HepG2 (cell line): ENCODE measurements around the gene TOP2A. TPM values are rescaled to one million over a fixed set of nuclear protein-coding genes. Genes with fewer than 3 reads are reported as not detected.
A peak's percentile ranks its signal among the peaks of the same experiment; 100 is the strongest.

Source experiments
- ATF5 ChIP-seq: sonication (generic); formaldehyde crosslinking; IDR thresholded peaks from 2 replicates; pipeline ENCODE4 v1.4.0; 2020; ENCODE audit warnings: mild to moderate bottlenecking, low read depth, missing genetic modification reagents
- CC2D1A ChIP-seq: sonication (generic); formaldehyde crosslinking; IDR thresholded peaks from 2 replicates; pipeline ENCODE4 v1.8.1; 2023; ENCODE audit warnings: mild to moderate bottlenecking, missing genetic modification reagents
- CREM ChIP-seq, 2 experiments: sonication (generic) in 1 of 2; formaldehyde crosslinking in 1 of 2; IDR thresholded peaks; 2 replicates each; pipeline versions ENCODE4 v1.4.0 to v1.6.1; 2016 to 2020; ENCODE audit warnings: antibody characterized with exemption in 1 of 2, mild to moderate bottlenecking in 1 of 2, missing genetic modification reagents in 1 of 2
- DMAP1 ChIP-seq: IDR thresholded peaks from 2 replicates; pipeline ENCODE4 v1.6.1; 2016
- GATAD2A ChIP-seq: IDR thresholded peaks from 2 replicates; pipeline ENCODE4 v1.6.1; 2016
- IKZF5 ChIP-seq: IDR thresholded peaks from 2 replicates; pipeline ENCODE4 v1.6.1; 2018; ENCODE audit warnings: missing genetic modification reagents, mild to moderate bottlenecking, missing compliant biosample characterization
- KLF16 ChIP-seq, 2 experiments: sonication (generic) in 1 of 2; formaldehyde crosslinking in 1 of 2; IDR thresholded peaks; 2 replicates each; pipeline versions ENCODE4 v1.6.1 to v1.8.0; 2016 to 2023; ENCODE audit warnings: missing genetic modification reagents in 2 of 2, missing compliant biosample characterization in 1 of 2
- NFE2 ChIP-seq: sonication (generic); formaldehyde crosslinking; IDR thresholded peaks from 2 replicates; pipeline ENCODE4 v1.4.0; 2020; ENCODE audit warnings: missing genetic modification reagents
- PCBP1 ChIP-seq: fragments of 200-400 bp; formaldehyde crosslinking; IDR thresholded peaks from 2 replicates; pipeline ENCODE4 v1.6.1; 2017; ENCODE audit warnings: mild to moderate bottlenecking, low read depth, low read length, borderline replicate concordance
- RAD21 ChIP-seq: fragments of 450-650 bp; formaldehyde crosslinking; IDR thresholded peaks from 2 replicates; pipeline ENCODE4 v1.5.0; 2020; ENCODE audit warnings: mild to moderate bottlenecking
- SAP130 ChIP-seq: IDR thresholded peaks from 2 replicates; pipeline ENCODE4 v1.6.1; 2016; ENCODE audit warnings: low read depth
- SIX1 ChIP-seq: sonication (generic); formaldehyde crosslinking; IDR thresholded peaks from 2 replicates; pipeline ENCODE4 v1.4.0; 2020; ENCODE audit warnings: missing genetic modification reagents, borderline replicate concordance
- STAG1 ChIP-seq: sonication (generic); formaldehyde crosslinking; IDR thresholded peaks from 2 replicates; pipeline ENCODE4 v1.4.0; 2020; ENCODE audit warnings: missing genetic modification reagents
- TAF1 ChIP-seq: sonication (generic); formaldehyde crosslinking; IDR thresholded peaks from 2 replicates; pipeline ENCODE4 v1.4.0; 2020; ENCODE audit warnings: missing genetic modification reagents
- USF2 ChIP-seq, 2 experiments: sonication (generic) in 1 of 2; formaldehyde crosslinking in 1 of 2; IDR thresholded peaks; 2 replicates each; pipeline versions ENCODE4 v1.5.1 to v1.6.1; 2011 to 2020; ENCODE audit warnings: borderline replicate concordance in 1 of 2, low read depth in 1 of 2, low read length in 1 of 2, mild to moderate bottlenecking in 1 of 2, missing genetic modification reagents in 1 of 2, moderate library complexity in 1 of 2
- ZNF790 ChIP-seq: sonication (generic); formaldehyde crosslinking; IDR thresholded peaks from 2 replicates; pipeline ENCODE4 v1.8.0; 2022; ENCODE audit warnings: missing genetic modification reagents, mild to moderate bottlenecking, borderline replicate concordance
- ZNF83 ChIP-seq: sonication (generic); formaldehyde crosslinking; IDR thresholded peaks from 2 replicates; pipeline ENCODE4 v1.4.0; 2020; ENCODE audit warnings: missing genetic modification reagents, mild to moderate bottlenecking, borderline replicate concordance
- ZNF879 ChIP-seq: sonication (generic); formaldehyde crosslinking; IDR thresholded peaks from 2 replicates; pipeline ENCODE4 v1.8.1; 2023; ENCODE audit warnings: missing genetic modification reagents
- ZXDC ChIP-seq: sonication (generic); formaldehyde crosslinking; IDR thresholded peaks from 2 replicates; pipeline ENCODE4 v1.5.0; 2020; ENCODE audit warnings: mild to moderate bottlenecking, missing genetic modification reagents
- polyA plus RNA-seq, 8 experiments: library from polyadenylated mRNA; depleted of rRNA in 3 of 8; stranded (reverse) in 7 of 8; unstranded in 1 of 8; fragments of >200 nt; fragmentation: Illumina TruSeq in 4 of 8; extraction: Trizol in 4 of 8; gene quantifications; 2 replicates each; pipeline versions ENCODE4 v1.2.1 to v1.2.3, GENCODE V29; 2011 to 2016; ENCODE audit warnings: low read depth in 4 of 8, missing spikeins in 1 of 8, mixed read lengths in 1 of 8; ENCODE audit not compliant: insufficient read depth in 1 of 8
- total RNA-seq, 5 experiments: library from RNA; depleted of rRNA; stranded (reverse); fragments of >200 nt; fragmentation: Illumina TruSeq; extraction: Trizol; gene quantifications; 2 replicates each; pipeline ENCODE4 v1.2.3, GENCODE V29; 2016; ENCODE audit warnings: low read depth in 1 of 5
- TF ChIP-seq, protein P1 (sequence below): sonication (generic); formaldehyde crosslinking; IDR thresholded peaks from 2 replicates; pipeline ENCODE4 v1.5.0; 2020; ENCODE audit warnings: missing genetic modification reagents
- TF ChIP-seq, protein P2 (sequence below): sonication (generic); formaldehyde crosslinking; IDR thresholded peaks from 2 replicates; pipeline ENCODE4 v1.8.1; 2023; ENCODE audit warnings: mild to moderate bottlenecking, moderate library complexity, missing genetic modification reagents

The TOP2A gene
- total and polyA plus RNA-seq, 2 of the 13 experiments (the other 11 are each of a cell fraction or from before 2014, with no cell fraction given): 108 to 327 TPM

DNA sequence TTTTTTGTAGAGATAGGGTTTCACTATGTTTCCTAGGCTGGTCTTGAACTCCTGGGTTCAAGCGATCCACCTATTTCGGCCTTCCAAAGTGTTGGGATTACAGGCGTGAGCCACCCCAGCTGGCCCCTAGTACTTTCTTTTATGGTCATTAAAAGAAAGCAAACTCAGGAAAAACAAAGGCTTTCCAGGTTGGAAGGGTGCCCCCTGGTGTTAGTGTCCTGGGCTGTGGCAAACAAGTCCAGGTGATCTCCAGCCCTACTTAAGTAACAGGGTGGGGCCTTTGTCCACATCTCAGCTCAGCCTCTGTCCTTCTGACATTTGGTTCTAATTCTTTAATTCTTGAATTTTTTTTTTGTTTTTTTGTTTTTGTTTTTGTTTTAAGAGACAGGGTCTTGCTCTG, 32.5 kb upstream of the TOP2A start (continued):
- TF ChIP-seq ATF5 (CRISPR knock-in tag): no peak
- no peak for TF ChIP-seq TAF1 (CRISPR knock-in tag)
- TF ChIP-seq, protein P1, sequence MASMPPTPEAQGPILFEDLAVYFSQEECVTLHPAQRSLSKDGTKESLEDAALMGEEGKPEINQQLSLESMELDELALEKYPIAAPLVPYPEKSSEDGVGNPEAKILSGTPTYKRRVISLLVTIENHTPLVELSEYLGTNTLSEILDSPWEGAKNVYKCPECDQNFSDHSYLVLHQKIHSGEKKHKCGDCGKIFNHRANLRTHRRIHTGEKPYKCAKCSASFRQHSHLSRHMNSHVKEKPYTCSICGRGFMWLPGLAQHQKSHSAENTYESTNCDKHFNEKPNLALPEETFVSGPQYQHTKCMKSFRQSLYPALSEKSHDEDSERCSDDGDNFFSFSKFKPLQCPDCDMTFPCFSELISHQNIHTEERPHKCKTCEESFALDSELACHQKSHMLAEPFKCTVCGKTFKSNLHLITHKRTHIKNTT (CRISPR knock-in tag): no peak
- TF ChIP-seq CREM (IDR thresholded peaks at IDR 0.05): no peak
- no peak for TF ChIP-seq CREM (CRISPR knock-in tag; IDR thresholded peaks at IDR 0.05)
- peak in 1 of 2 experiments; percentile 21; a peak in 1 of 4 replicates for TF ChIP-seq KLF16 (CRISPR knock-in tag; IDR thresholded peaks at IDR 0.05)
- TF ChIP-seq GATAD2A (CRISPR knock-in tag): peak; percentile 52; the same call in 1 of the 2 replicates
- TF ChIP-seq RAD21 (CRISPR knock-in tag): peak; percentile 30; the same call in 1 of the 2 replicates
- TF ChIP-seq STAG1 (CRISPR knock-in tag): peak; percentile 40
- TF ChIP-seq CC2D1A (CRISPR knock-in tag): no peak
- no peak for TF ChIP-seq USF2 (IDR thresholded peaks at IDR 0.05; ENCODE audit: low read depth, low read length)
- TF ChIP-seq USF2 (CRISPR knock-in tag; IDR thresholded peaks at IDR 0.05; ENCODE audit: borderline replicate concordance): no peak
- no peak for TF ChIP-seq ZNF83
- TF ChIP-seq SIX1 (CRISPR knock-in tag): no peak
- no peak for TF ChIP-seq NFE2 (CRISPR knock-in tag)
- no peak for TF ChIP-seq PCBP1
- no peak for TF ChIP-seq ZNF790 (CRISPR knock-in tag)
- TF ChIP-seq, protein P2, sequence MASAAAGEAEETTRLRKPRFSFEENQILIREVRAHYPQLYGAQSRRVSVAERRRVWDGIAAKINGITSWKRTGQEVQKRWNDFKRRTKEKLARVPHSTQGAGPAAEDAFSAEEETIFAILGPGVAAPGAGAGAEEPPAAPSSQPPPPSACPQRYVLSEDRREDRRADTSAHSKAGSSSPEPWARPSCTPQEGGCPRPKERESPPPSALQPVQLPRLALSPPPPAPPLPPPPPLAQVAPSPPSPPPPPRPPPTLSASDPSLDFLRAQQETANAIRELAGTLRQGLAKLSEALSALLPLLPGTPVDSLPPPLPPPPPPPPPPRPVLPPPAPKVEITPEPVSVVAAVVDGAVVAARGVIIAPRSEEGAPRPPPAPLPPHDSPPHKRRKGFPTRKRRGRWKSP: no peak
- TF ChIP-seq IKZF5 (CRISPR knock-in tag): peak; percentile 25; the same call in 1 of the 2 replicates
- no peak for TF ChIP-seq ZNF879 (CRISPR knock-in tag)
- 0 out of 2 replicates have a peak, but pooled peaks have one; percentile 39 for TF ChIP-seq SAP130 (CRISPR knock-in tag)
- TF ChIP-seq ZXDC (CRISPR knock-in tag): no peak
- TF ChIP-seq DMAP1 (CRISPR knock-in tag): no peak
